GM21825 (cell line): ENCODE results near the gene ZNF775.

Source experiments
- ATAC-seq: cut with Tn5 transposase; IDR thresholded peaks from one replicate; pipeline ENCODE4 v1.9.1; 2021; ENCODE audit warnings: mild to moderate bottlenecking, moderate library complexity; ENCODE audit not compliant: unreplicated experiment

Gene ZNF775

DNA sequence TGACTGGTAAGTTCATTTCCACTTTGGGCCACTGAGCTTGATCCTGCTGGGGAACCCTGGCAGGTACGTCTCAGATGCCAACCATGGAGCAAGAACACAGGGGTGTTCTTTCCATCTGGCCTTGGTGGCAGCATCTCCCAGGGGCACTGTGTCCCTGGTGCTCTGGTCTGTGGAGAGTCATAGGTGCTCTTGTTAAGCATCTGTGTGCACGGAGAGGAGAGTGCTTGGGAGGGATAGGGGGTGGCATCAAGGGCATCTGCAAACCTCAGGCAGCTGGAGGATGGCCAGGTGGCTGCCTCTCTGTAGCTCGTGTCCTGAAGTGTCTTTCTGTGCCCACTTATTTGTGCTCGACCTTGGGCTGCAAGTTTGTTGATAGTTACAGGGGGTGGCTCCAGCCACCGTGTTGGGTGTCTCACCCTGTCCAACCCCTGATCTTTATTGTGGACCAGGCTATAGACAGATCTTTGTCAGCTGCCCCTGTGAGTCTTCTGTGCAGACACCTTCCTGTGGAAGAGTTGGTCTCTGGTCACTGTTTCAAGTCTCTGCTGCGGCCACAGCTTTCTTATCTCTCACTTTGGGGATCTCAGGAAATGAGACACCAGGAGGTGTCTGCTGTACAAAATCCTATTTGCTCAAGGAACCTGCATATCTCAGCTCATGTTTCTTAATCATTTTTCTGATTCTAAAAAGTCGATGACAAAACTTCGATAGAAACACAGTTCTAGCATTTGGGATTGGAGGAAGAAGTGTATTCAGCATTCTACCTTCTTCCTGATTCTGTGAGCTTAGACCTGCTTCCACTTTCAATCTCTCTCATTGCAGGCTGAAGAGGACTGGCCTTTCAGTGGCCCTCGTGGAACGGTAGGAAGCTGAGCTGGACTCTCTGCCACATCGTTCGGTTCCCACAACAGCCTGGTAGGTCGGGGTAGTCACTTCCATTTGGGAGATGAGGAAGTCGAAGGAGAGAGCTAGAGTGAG is 54.1 kb downstream of the ZNF775 start:
- no peak for ATAC-seq

- no peak for ATAC-seq
Observed at GRCh38 chr7:150434240-150434639, 55.1 kb downstream of the ZNF775 start.

- ATAC-seq: no peak
Observed at GRCh38 chr7:150435047-150435389, 55.9 kb downstream of the ZNF775 start.

GRCh38 chr7:150435390-150436073 is 56.4 kb downstream of the ZNF775 start:
- peak; percentile 92 for ATAC-seq

GRCh38 chr7:150439967-150440366 is 60.8 kb downstream of the ZNF775 start:
- ATAC-seq: no peak

DNA sequence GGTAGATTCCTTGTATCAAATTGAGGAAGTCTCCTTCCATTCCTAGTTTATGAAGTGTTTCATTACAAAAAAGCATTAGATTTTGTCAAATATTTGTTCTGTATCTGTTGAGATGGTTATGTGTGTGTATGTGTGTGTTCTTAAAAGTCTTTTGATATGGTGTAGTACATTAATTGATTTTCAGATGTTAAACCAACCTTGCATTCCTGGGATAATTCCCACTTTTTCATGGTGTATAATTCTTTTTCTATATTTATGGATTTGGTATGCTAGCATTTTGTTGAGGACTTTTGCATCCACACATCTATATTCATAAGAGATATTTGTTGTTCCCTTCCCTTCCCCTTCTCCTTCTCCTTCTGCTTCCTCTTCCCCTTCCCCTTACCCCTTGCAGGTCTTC is 62.4 kb downstream of the ZNF775 start:
- ATAC-seq: no peak

DNA sequence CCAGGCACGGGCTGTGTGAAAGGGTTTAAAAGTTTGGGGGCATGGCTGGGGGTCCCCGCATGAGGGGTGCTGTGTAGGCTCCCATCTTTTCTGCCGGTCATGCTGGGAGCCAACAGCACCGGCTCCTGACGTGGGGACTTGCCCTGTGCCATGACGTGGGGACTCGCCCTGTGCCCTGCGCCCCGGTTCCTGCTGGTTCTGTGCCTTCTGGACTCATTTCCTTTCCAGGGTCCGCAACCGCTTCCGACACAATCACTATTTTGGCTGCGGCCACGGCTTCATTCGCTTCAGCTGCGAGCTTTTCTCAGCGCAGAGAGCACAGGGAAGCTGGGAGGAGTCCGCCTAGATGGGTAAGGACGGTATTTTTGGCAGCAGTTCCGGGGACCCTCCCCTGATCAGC is 63.7 kb downstream of the ZNF775 start:
- no peak for ATAC-seq

DNA sequence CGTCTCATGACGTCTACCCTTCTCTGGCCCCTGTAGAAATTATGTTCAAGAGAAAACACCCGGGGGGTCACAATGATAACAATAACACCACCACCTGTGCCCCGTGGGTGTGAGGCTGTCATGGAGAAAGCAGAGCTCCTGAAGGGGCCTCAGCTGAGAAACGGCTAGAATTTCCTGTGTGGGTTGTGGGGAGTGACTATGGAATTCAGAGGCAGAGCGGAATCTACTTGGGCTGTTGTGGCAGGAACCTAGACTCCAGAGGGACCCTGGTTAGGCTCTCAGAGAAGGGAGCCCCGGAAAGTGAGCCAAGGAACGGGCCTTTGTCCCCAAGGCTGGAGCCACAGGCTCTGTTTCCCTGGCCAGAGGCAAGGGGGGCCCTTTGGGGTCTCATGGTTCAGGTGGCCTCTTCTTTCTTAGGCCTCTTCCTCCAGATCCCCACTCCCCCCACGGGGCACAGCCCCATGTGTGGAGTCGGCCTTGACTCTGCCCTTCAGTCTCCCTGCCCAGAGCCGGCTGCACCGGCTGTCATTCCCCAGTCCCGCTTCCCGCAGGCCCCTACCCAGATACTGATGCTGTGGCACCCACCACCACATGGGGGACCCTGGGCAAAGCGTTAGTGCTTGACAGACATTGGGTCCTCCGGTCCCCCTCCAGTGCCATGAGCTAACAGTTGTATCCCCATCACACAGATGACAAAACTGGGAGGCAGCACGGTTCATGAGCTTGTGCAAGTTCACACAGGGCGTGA is 64.8 kb downstream of the ZNF775 start:
- no peak for ATAC-seq

- no peak for ATAC-seq
Observed at GRCh38 chr7:150444674-150445365, 65.7 kb downstream of the ZNF775 start.

DNA sequence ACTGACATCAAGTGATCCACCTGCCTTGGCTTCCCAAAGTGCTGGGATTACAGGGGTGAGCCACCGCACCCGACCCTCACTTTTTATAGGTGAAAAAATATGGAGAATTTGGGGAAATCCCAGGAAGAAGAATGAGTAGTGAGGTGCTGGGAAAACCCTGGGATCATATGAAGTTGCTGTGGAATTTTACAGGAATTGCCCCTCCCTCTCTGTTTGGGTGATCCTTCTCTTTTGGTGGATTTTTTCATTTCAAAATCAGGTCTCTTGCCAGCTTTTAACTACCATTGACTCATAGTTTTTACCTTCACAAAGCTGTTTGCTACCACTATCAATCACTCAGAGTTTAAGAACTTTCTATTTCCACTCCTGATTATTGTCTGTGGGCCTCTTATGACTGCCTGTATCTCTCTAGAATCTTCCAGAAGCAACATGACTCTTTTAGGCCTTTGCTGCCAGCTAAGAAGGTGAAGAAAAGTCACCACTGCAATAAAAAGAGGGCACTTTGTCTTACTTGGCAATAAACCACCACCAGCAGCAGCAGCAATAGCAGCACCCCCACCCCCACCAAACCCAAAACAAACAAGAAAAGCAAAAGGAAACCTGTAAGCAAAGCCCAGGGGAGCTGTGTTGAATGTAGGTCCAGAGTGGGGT is 67.3 kb downstream of the ZNF775 start:
- no peak for ATAC-seq
